Activated T-cell treated with anti-CD3 and anti-CD28 coated beads, Interleukin-2, amount 50 U/mL, for 72 hours (primary cell): ENCODE results near the gene SSTR1. TPM values are rescaled to one million over a fixed set of nuclear protein-coding genes. Genes with fewer than 3 reads are reported as not detected.
A peak's percentile ranks its signal among the peaks of the same experiment; 100 is the strongest.
"Not testable (repeated sequence)": the region's sequence is repeated elsewhere in the genome, so short reads cannot be mapped to it uniquely, and the experiment has no call there.

Source experiments
- ATAC-seq, 2 donors: fragments of 150-1000 bp; cut with Tn5 transposase; replicated peaks in 1 of 2; 2 replicates each; pipeline ENCODE4 v1.10.0; 2021; ENCODE audit warnings: moderate library complexity in 2 of 2, mild to moderate bottlenecking in 1 of 2
- DNase-seq, 2 donors: peaks; one replicate each; pipeline ENCODE4 v3.0.0; 2021 to 2022; ENCODE audit warnings: mixed read lengths in 1 of 2
- H3K27ac Mint-ChIP-seq: one replicate; pipeline ENCODE4 v1.8.0; 2022; ENCODE audit warnings: mild to moderate bottlenecking, moderate library complexity, mixed read lengths
- H3K27me3 Mint-ChIP-seq: one replicate; pipeline ENCODE4 v1.8.0; 2022; ENCODE audit warnings: low read depth, mixed read lengths
- H3K36me3 Mint-ChIP-seq, 2 donors: one replicate each; pipeline ENCODE4 v1.8.0; 2022; ENCODE audit warnings: mixed read lengths in 2 of 2, mild to moderate bottlenecking in 1 of 2; ENCODE audit not compliant: insufficient read depth in 2 of 2
- H3K4me1 Mint-ChIP-seq: one replicate; pipeline ENCODE4 v1.8.0; 2022; ENCODE audit warnings: low read depth, mixed read lengths
- H3K4me3 Mint-ChIP-seq, 2 donors: one replicate each; pipeline ENCODE4 v1.8.0; 2022; ENCODE audit warnings: mild to moderate bottlenecking in 2 of 2, mixed read lengths in 2 of 2, moderate library complexity in 2 of 2
- H3K9me3 Mint-ChIP-seq, 2 donors: one replicate each; pipeline ENCODE4 v1.8.0; 2022; ENCODE audit warnings: mixed read lengths in 2 of 2
- total RNA-seq, 2 donors: library from RNA; stranded (reverse); gene quantifications; one replicate each; pipeline ENCODE4 v1.2.3, GENCODE V29; 2022

The SSTR1 gene
- not detected for total RNA-seq

- ATAC-seq (peak in 1 of 2 donors; percentile 16), DNase-seq (no peak)
- H3K27ac Mint-ChIP-seq, result no peak within 1 kb of the TSS
- H3K4me3 Mint-ChIP-seq, result peak within 1 kb of the TSS; percentile 29 to 76
- peaks cover 0 to 3% of the 10 kb centered on the region in 2 donors for H3K36me3 Mint-ChIP-seq
- H3K9me3 Mint-ChIP-seq, result peaks cover 0 to 2% of the 10 kb centered on the region in 2 donors
- peaks cover 60% of the 10 kb centered on the region for H3K27me3 Mint-ChIP-seq
- H3K4me1 Mint-ChIP-seq, result peaks cover 31% of the 10 kb centered on the region
Observed at GRCh38 chr14:38207736-38208617, at the start of gene SSTR1. TSS of gene SSTR1 (plus strand) at chr14:38207904. CDS start at chr14:38209390, 1,486 bp downstream.

- Mint-ChIP-seq H3K36me3 (no peaks in the 10 kb centered on the region), H3K4me3 (no peak overlapping the region), H3K27ac (no peak overlapping the region), H3K9me3 (no peaks in the 10 kb centered on the region), H3K4me1 (no peaks in the 10 kb centered on the region), H3K27me3 (no peaks in the 10 kb centered on the region)
- ATAC-seq, result no peak
- DNase-seq, result no peak
Observed at GRCh38 chr14:38158468-38158867, 49.2 kb upstream of the SSTR1 start.

GRCh38 chr14:38168416-38168815 is 39.3 kb upstream of the SSTR1 start:
- Mint-ChIP-seq H3K27me3 (no peaks in the 10 kb centered on the region), H3K27ac (no peak overlapping the region), H3K4me3 (no peak overlapping the region), H3K36me3 (no peaks in the 10 kb centered on the region), H3K9me3 (peaks cover 0 to 2% of the 10 kb centered on the region in 2 donors), H3K4me1 (no peaks in the 10 kb centered on the region)
- ATAC-seq, result no peak
- DNase-seq, result no peak

- H3K36me3 Mint-ChIP-seq, result no peaks in the 10 kb centered on the region
- H3K27me3 Mint-ChIP-seq, result no peaks in the 10 kb centered on the region
- ATAC-seq (no peak), DNase-seq (no peak)
- no peak overlapping the region for H3K4me3 Mint-ChIP-seq
- H3K27ac Mint-ChIP-seq, result no peak overlapping the region
- H3K4me1 Mint-ChIP-seq, result no peaks in the 10 kb centered on the region
- H3K9me3 Mint-ChIP-seq, result peaks cover 0 to 4% of the 10 kb centered on the region in 2 donors
Observed at GRCh38 chr14:38171197-38171596, 36.5 kb upstream of the SSTR1 start.

- no peak for DNase-seq
- peaks cover 7 to 10% of the 10 kb centered on the region in 2 donors for H3K9me3 Mint-ChIP-seq
- no peaks in the 10 kb centered on the region for H3K4me1 Mint-ChIP-seq
- H3K4me3 Mint-ChIP-seq, result no peak overlapping the region
- ATAC-seq, result no peak
- H3K36me3 Mint-ChIP-seq, result peaks cover 1 to 3% of the 10 kb centered on the region in 2 donors
- H3K27me3 Mint-ChIP-seq, result no peaks in the 10 kb centered on the region
- H3K27ac Mint-ChIP-seq, result no peak overlapping the region
Observed at GRCh38 chr14:38174711-38175110, 33.0 kb upstream of the SSTR1 start.

- no peaks in the 10 kb centered on the region for H3K4me1 Mint-ChIP-seq
- DNase-seq, result no peak
- peak overlapping the region; percentile 89 for H3K27ac Mint-ChIP-seq
- no peaks in the 10 kb centered on the region for H3K27me3 Mint-ChIP-seq
- H3K36me3 Mint-ChIP-seq, result peaks cover 1 to 3% of the 10 kb centered on the region in 2 donors
- ATAC-seq, result peak; percentile 49 to 66
- H3K4me3 Mint-ChIP-seq, result no peak overlapping the region
- H3K9me3 Mint-ChIP-seq, result peaks cover 7 to 12% of the 10 kb centered on the region in 2 donors
Observed at GRCh38 chr14:38175658-38176057, 32.0 kb upstream of the SSTR1 start.

- H3K4me1 Mint-ChIP-seq, result no peaks in the 10 kb centered on the region
- H3K4me3 Mint-ChIP-seq, result no peak overlapping the region
- no peak for ATAC-seq
- no peak for DNase-seq
- peaks cover 1 to 3% of the 10 kb centered on the region in 2 donors for H3K36me3 Mint-ChIP-seq
- peaks cover 7 to 12% of the 10 kb centered on the region in 2 donors for H3K9me3 Mint-ChIP-seq
- no peak overlapping the region for H3K27ac Mint-ChIP-seq
- no peaks in the 10 kb centered on the region for H3K27me3 Mint-ChIP-seq
Observed at GRCh38 chr14:38176379-38176778, 31.3 kb upstream of the SSTR1 start.

GRCh38 chr14:38184132-38184531 is 23.6 kb upstream of the SSTR1 start:
- Mint-ChIP-seq H3K27me3 (no peaks in the 10 kb centered on the region), H3K9me3 (peaks cover 2 to 5% of the 10 kb centered on the region in 2 donors), H3K36me3 (peaks cover 1% of the 10 kb centered on the region in 2 donors), H3K4me1 (peaks cover 7% of the 10 kb centered on the region), H3K27ac (no peak overlapping the region), H3K4me3 (no peak overlapping the region)
- DNase-seq (no peak), ATAC-seq (peak in 1 of 2 donors; percentile 46)

GRCh38 chr14:38185671-38186070 is 22.0 kb upstream of the SSTR1 start:
- ATAC-seq (no peak), DNase-seq (no peak)
- Mint-ChIP-seq H3K27me3 (no peaks in the 10 kb centered on the region), H3K36me3 (no peaks in the 10 kb centered on the region), H3K9me3 (peaks cover 0 to 2% of the 10 kb centered on the region in 2 donors), H3K4me1 (peaks cover 7% of the 10 kb centered on the region), H3K4me3 (no peak overlapping the region), H3K27ac (no peak overlapping the region)

GRCh38 chr14:38186216-38186615 is 21.5 kb upstream of the SSTR1 start:
- Mint-ChIP-seq H3K4me1 (peaks cover 7% of the 10 kb centered on the region), H3K4me3 (no peak overlapping the region), H3K36me3 (no peaks in the 10 kb centered on the region), H3K9me3 (peaks cover 0 to 2% of the 10 kb centered on the region in 2 donors), H3K27me3 (no peaks in the 10 kb centered on the region), H3K27ac (no peak overlapping the region)
- ATAC-seq (no peak), DNase-seq (no peak)

- no peaks in the 10 kb centered on the region for H3K27me3 Mint-ChIP-seq
- no peak overlapping the region for H3K4me3 Mint-ChIP-seq
- DNase-seq, result no peak
- H3K9me3 Mint-ChIP-seq, result peaks cover 0 to 2% of the 10 kb centered on the region in 2 donors
- H3K36me3 Mint-ChIP-seq, result no peaks in the 10 kb centered on the region
- peaks cover 7% of the 10 kb centered on the region for H3K4me1 Mint-ChIP-seq
- no peak overlapping the region for H3K27ac Mint-ChIP-seq
- no peak for ATAC-seq
Observed at GRCh38 chr14:38187528-38187927, 20.2 kb upstream of the SSTR1 start.

- Mint-ChIP-seq H3K9me3 (no peaks in the 10 kb centered on the region), H3K27ac (no peak overlapping the region), H3K36me3 (no peaks in the 10 kb centered on the region), H3K27me3 (no peaks in the 10 kb centered on the region), H3K4me3 (no peak overlapping the region), H3K4me1 (no peaks in the 10 kb centered on the region)
- DNase-seq, result no peak
- no peak for ATAC-seq
Observed at GRCh38 chr14:38189930-38190726, 17.6 kb upstream of the SSTR1 start.

GRCh38 chr14:38190846-38191245 is 16.9 kb upstream of the SSTR1 start:
- H3K36me3 Mint-ChIP-seq, ATAC-seq, H3K9me3 Mint-ChIP-seq, DNase-seq, H3K27ac Mint-ChIP-seq, H3K4me3 Mint-ChIP-seq, H3K4me1 Mint-ChIP-seq, H3K27me3 Mint-ChIP-seq: not testable (repeated sequence)
